IMR-90 (cell line): ENCODE data around the gene AFTPH.

Experiments
- MAZ ChIP-seq: IDR thresholded peaks from 2 replicates; pipeline ENCODE4 v1.6.1; 2012; ENCODE audit warnings: low read depth, mild to moderate bottlenecking, low read length, improper control_type of control experiment, moderate library complexity, borderline replicate concordance
- MXI1 ChIP-seq: IDR thresholded peaks from 2 replicates; pipeline ENCODE4 v1.6.1; 2012; ENCODE audit warnings: low read depth, mild to moderate bottlenecking, low read length, moderate library complexity, borderline replicate concordance
- POLR2A ChIP-seq: IDR thresholded peaks from 2 replicates; pipeline ENCODE4 v1.6.1; 2012; ENCODE audit warnings: mild to moderate bottlenecking, low read depth, low read length
- RAD21 ChIP-seq: IDR thresholded peaks from 2 replicates; pipeline ENCODE4 v1.6.1; 2012; ENCODE audit warnings: low read length, improper control_type of control experiment
- RFX5 ChIP-seq: IDR thresholded peaks from 2 replicates; pipeline ENCODE4 v1.8.0; 2012; ENCODE audit warnings: low read depth, mild to moderate bottlenecking, low read length, moderate library complexity
- TF ChIP-seq, protein P1 (sequence below): conservative IDR thresholded peaks from 2 replicates; pipeline ENCODE4 v1.5.1; 2012; ENCODE audit warnings: mild to moderate bottlenecking, low read depth, low read length, improper control_type of control experiment
- TF ChIP-seq, protein P2 (sequence below): fragments of 150-350 bp; IDR thresholded peaks from 2 replicates; pipeline ENCODE4 v1.6.1; 2017; ENCODE audit warnings: mild to moderate bottlenecking, antibody characterized with exemption, low read length, low read depth

DNA sequence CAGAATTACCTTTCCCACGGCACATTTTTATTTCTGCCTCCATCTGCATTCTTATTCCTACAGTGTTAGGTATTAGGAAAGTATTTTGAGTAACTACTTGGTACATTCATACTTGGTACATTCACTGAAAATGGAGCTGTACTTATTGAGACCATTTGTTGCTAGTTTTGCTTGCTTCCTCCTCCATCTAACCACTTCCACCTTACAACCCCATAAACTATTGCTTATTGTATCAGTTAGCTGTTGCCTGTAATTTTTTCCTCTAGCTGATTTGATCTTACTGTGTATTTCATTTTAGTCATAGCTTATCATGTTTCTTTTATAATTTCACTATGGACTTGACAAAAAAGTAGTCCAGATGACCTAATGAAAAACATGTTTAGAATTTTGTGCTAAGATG lies 50.7 kb downstream of the AFTPH start:
- TF ChIP-seq, protein P1, sequence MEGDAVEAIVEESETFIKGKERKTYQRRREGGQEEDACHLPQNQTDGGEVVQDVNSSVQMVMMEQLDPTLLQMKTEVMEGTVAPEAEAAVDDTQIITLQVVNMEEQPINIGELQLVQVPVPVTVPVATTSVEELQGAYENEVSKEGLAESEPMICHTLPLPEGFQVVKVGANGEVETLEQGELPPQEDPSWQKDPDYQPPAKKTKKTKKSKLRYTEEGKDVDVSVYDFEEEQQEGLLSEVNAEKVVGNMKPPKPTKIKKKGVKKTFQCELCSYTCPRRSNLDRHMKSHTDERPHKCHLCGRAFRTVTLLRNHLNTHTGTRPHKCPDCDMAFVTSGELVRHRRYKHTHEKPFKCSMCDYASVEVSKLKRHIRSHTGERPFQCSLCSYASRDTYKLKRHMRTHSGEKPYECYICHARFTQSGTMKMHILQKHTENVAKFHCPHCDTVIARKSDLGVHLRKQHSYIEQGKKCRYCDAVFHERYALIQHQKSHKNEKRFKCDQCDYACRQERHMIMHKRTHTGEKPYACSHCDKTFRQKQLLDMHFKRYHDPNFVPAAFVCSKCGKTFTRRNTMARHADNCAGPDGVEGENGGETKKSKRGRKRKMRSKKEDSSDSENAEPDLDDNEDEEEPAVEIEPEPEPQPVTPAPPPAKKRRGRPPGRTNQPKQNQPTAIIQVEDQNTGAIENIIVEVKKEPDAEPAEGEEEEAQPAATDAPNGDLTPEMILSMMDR = no peak
- TF ChIP-seq MXI1 = no peak
- no peak for TF ChIP-seq RFX5
- TF ChIP-seq RAD21 = no peak
- TF ChIP-seq, protein P2, sequence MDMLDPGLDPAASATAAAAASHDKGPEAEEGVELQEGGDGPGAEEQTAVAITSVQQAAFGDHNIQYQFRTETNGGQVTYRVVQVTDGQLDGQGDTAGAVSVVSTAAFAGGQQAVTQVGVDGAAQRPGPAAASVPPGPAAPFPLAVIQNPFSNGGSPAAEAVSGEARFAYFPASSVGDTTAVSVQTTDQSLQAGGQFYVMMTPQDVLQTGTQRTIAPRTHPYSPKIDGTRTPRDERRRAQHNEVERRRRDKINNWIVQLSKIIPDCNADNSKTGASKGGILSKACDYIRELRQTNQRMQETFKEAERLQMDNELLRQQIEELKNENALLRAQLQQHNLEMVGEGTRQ = no peak
- TF ChIP-seq POLR2A = no peak
- TF ChIP-seq MAZ = no peak
